Measurements from ENCODE around the gene RND3. TPM values are rescaled to one million over a fixed set of nuclear protein-coding genes. Genes with fewer than 3 reads are reported as not detected.

The RND3 gene
- total RNA-seq, 1 donor from 2014 or later, result 32.6 TPM

DNA sequence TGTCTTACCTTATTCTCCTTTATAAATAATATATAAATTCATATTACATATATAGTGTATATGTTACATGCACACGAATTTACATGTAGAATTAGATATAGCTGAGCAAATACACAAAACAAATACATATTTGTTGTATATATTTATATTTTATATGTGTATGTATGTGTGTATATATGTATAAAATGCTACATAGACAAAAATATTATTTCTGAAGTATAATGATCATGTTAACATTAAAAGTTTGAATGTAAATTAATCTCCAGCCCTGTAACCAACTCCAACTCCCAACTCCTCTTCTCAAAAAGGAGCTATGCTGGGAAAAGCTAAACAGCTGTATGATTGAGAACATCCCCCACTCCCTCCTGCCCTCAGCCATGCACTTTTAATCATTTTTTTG is 42.7 kb upstream of the RND3 start:
- no peak for TF ChIP-seq CTCF (IDR thresholded peaks at IDR 0.05)
- DNase-seq (no peak), ATAC-seq (no peak)
- intact Hi-C loops (cut with DNase I), result no loop called here
- H3K27me3 ChIP-seq, result no peaks in the 10 kb centered on the region
- no peaks in the 10 kb centered on the region for H3K4me1 ChIP-seq
- H3K36me3 ChIP-seq, result no peaks in the 10 kb centered on the region
- H3K4me3 ChIP-seq, result no peak overlapping the region
- no peak overlapping the region for H3K27ac ChIP-seq
- no peaks in the 10 kb centered on the region for H3K9me3 ChIP-seq

GRCh38 chr2:150528861-150529801 is 41.7 kb upstream of the RND3 start:
- intact Hi-C loops (cut with DNase I), result no loop called here
- no peaks in the 10 kb centered on the region for H3K36me3 ChIP-seq
- DNase-seq, result no peak
- no peaks in the 10 kb centered on the region for H3K9me3 ChIP-seq
- peak; percentile 39 for ATAC-seq
- no peak overlapping the region for H3K4me3 ChIP-seq
- no peak for TF ChIP-seq CTCF (IDR thresholded peaks at IDR 0.05)
- H3K27me3 ChIP-seq, result no peaks in the 10 kb centered on the region
- no peak overlapping the region for H3K27ac ChIP-seq
- H3K4me1 ChIP-seq, result no peaks in the 10 kb centered on the region

DNA sequence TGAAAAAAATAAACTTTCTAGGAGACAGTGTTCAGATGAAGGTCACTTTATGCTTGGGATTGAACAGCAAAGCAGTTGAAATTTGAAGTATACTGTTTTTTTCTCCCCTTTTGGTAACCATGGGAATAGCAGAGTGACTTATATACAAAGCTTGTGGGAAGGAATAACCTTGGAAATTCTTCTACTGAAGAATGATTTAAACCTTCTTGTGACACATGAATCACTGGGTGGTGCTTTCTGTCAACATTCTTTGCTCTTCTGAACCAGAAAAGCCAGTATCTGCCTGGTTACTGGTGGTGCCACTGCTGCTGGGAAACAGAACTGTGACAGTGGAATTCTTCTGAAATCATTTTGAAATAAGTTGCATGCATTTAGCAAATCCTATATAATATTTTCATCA is 39.4 kb upstream of the RND3 start:
- TF ChIP-seq CTCF (IDR thresholded peaks at IDR 0.05), result no peak

DNA sequence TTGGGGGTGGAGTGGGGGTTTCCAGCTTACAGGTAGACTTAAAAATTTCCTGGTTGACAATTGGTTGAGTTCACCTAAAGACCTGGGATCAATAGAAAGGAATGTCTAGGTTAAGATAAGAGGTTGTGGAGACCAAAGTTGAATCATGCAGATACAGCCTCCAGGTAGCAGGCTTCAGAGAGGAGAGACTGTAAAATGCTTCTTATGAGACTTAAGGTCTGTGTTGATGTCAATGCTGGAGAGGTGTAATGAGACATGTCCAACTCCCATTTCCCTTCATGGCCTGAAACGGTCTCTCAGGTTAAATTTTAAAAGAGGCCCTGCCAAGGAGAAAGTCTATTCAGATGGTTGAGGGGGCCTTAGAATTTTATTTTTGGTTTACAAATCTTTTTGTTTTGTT is 38.5 kb upstream of the RND3 start:
- DNase-seq, result no peak
- no peak for TF ChIP-seq CTCF (IDR thresholded peaks at IDR 0.05)
- Histone ChIP-seq H3K27me3 (no peaks in the 10 kb centered on the region), H3K4me1 (no peaks in the 10 kb centered on the region), H3K36me3 (no peaks in the 10 kb centered on the region), H3K27ac (no peak overlapping the region), H3K4me3 (no peak overlapping the region), H3K9me3 (no peaks in the 10 kb centered on the region)
- ATAC-seq, result no peak
- intact Hi-C loops (cut with DNase I), result no loop called here

More for the DNA sequence above, 39.4 kb upstream of the RND3 start:
- ATAC-seq (peak; percentile 53), DNase-seq (no peak)
- H3K9me3 ChIP-seq, result no peaks in the 10 kb centered on the region
- no peaks in the 10 kb centered on the region for H3K36me3 ChIP-seq
- no peak overlapping the region for H3K4me3 ChIP-seq
- H3K27me3 ChIP-seq, result no peaks in the 10 kb centered on the region
- H3K4me1 ChIP-seq, result no peaks in the 10 kb centered on the region
- intact Hi-C loops (cut with DNase I), result no loop called here
- no peak overlapping the region for H3K27ac ChIP-seq

GRCh38 chr2:150522269-150522668 is 34.8 kb upstream of the RND3 start:
- DNase-seq (no peak), ATAC-seq (no peak)
- no peak overlapping the region for H3K4me3 ChIP-seq
- intact Hi-C loops (cut with DNase I), result no loop called here
- H3K27ac ChIP-seq, result no peak overlapping the region
- H3K36me3 ChIP-seq, result no peaks in the 10 kb centered on the region
- no peaks in the 10 kb centered on the region for H3K27me3 ChIP-seq
- no peaks in the 10 kb centered on the region for H3K4me1 ChIP-seq
- TF ChIP-seq CTCF (IDR thresholded peaks at IDR 0.05), result no peak
- no peaks in the 10 kb centered on the region for H3K9me3 ChIP-seq
